Stimulated activated CD8-positive, alpha-beta memory T cell treated with anti-CD3 and anti-CD28 coated beads, Interleukin-7, amount 100 ng/mL, for 1 hour (primary cell): ENCODE data around the gene URAD.
"Not testable (repeated sequence)": the region's sequence is repeated elsewhere in the genome, so short reads cannot be mapped to it uniquely, and the experiment has no call there.

Experiments
- DNase-seq, 2 donors: peaks; one replicate each; pipeline ENCODE4 v3.0.0-alpha.2; 2020; ENCODE audit warnings: low read depth in 2 of 2

The URAD gene

GRCh38 chr13:27970382-27971235 lies 17.9 kb downstream of the URAD start:
- no peak for DNase-seq

- DNase-seq: no peak
Observed at GRCh38 chr13:27969866-27970229, 18.6 kb downstream of the URAD start.

DNA sequence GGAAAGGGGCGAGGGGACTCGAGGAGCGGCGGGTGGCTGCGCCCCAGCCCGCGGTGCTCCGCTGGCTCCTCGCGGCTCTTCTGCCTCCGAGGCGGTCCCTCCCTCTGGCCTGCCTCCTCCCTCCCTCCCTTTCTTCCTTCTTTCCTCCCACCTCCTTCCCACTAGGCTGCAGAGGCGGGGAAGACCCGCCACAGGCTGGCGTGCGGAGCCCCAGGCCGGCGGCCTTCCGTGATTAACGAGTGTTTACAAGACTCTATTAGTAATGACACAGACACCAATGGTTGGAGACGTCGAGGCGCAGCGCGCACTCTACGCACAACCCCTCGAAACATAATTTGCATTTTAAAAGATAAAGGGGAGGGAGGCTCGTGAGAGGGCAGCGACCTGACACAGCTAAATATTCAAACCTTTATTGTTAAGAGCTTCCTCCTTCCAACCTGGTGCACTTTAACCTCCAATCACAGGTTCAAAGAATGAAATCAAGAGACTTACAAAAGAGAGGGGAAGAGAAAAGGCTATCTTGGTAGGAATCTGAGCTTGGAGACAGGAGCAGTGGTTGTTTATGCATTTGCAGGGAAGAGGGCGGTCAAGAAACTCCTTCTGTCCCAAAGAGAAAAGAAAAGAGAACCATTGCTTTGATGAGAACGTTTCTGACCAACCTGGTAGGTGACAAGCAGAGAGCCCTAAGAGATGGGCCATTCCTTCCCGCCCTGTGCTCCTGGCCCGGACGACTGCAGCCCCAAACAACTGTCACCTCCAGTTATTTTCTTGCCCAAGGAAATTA lies 19.2 kb downstream of the URAD start, which contains the start of gene CDX2:
CDX2 (minus strand) TSS at position 234 of the 784 bp plus-strand sequence. CDS start 309 bp downstream, outside the sequence.
- DNase-seq: no peak

- no peak for DNase-seq
Observed at GRCh38 chr13:27968316-27969081, 20.0 kb downstream of the URAD start.

- no peak for DNase-seq
Observed at GRCh38 chr13:27967736-27968315, 20.7 kb downstream of the URAD start.

DNA sequence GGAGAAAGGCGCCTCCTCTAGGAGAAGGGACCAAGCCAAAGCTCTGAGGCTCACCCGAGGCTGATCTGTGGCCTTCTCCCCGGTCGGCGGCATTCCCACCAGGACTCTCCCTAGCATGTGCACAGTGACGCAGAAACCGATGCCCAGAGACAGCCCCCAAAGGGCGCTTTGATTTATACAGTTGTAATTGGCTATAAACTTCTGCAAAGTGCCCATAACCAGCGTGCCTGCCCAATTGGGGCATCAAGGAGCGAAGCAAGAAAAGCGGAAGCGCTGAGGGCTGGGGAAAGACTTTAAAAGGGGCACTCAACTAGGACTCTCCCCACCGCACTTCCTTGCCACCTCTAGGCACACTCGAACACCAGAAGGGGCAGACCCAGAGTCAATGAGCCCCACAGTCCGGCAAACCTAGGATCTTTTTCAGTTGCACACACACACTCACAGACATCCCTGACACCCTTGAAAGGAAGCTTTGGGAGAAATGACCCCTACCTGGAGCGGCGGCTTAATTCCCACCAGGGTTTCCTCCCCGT lies 21.2 kb downstream of the URAD start:
- DNase-seq: no peak

GRCh38 chr13:27966641-27967202 lies 21.8 kb downstream of the URAD start:
- no peak for DNase-seq

DNA sequence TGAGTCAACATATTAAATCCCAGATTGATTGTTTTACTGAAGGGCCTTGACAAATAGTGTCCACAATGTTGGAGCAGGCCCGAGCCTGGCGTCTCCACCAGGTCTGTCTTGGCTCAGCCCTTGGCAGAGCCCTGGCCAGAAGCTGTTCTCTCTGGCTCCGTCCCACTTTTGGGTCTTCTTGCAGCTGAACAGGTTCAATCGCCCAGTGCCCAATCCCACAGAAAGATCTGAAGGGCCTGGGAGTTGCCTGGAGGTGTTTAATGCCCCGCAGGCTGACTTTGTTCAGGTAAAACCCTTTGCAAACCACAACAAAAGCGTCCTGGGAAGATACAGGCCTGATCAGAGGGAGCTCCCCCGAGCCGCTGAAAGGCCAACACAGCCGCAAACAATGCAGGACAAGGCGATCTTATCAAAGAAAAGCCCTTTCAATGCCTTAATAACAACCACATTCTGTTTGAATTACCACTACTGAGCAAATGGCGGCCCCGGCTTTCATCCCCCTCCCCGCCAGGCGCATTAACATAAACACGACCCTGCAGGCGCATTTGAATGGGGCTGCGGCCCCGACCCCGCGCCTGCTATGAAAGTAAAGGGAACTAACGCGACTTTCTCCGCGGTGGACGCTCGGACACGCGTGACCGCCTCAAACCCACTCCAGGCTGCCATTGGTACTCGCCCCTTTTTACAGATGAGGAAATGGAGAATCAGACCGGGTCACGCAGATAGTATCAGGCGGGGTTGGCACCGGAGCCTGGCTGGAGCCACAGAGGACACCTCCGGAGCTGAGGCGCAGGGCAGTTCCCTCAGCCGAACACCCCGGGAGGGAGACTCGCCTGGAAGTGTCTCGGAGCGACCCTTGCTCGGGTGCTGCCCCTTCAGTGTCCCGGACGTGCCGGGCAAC lies 22.5 kb downstream of the URAD start:
- DNase-seq: no peak

DNA sequence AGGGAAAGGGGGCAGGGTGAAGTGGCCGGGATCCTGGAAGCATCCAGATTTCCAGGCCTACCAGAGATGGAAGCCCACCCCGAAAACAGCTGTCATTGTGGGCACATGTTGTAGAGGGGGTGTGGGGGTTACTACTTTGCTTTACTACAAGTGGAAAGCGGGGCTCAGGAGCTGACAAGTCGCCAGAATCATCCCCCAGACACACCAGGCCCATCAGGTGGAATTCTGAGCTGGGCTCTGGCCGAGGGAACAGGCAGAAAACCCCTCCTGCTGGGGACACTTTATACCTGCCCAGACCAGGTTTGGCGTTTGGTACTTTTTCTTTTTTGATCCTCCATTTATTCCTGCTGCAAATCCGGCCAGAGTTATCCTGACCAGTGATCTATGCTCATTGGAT lies 23.2 kb downstream of the URAD start:
- DNase-seq: no peak

DNA sequence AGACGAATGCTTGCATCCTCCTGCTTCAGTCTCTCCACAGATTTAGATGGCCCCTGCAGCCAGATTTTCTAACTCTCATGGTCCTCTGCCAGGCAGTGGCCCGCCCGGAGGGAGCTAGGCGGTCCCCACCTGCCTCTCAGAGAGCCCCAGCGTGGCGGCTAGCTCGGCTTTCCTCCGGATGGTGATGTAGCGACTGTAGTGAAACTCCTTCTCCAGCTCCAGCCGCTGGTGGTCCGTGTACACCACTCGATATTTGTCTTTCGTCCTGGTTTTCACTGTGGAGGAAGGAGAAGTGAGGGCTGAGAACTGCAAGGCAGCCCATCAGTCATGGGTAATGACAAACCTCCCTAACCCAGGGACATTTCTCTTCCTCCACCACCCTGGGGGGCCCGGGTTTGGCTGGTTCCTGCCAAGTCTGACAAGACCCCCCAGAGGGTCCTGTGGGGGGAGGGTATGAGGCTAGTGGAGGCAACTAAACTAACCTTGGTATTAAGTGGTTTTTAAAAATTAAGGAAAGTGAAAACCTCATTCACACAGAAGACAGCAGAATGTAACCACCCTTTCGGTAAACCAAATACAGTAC lies 23.7 kb downstream of the URAD start:
- DNase-seq: no peak

- not testable (repeated sequence) for DNase-seq
Observed at GRCh38 chr13:27964206-27964605, 24.3 kb downstream of the URAD start.

DNA sequence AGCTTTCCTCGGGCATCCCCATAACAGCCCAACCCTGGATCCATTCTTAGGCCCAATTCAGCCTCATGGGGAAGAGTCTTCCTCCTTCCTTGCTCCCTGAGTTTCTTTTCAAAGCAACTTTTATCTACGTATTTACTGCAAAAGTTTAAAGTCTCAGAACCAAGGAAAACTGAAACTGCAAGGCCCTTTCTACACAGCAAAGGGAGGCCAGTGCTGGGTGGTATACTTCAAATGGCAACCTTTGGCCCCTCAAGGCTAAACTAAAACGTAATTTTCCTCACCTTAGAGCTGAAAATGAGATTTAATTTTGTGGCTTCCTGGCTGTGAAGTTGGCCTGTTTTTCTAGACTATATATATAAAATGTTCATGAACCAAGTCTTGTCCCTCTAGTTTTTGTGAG lies 25.0 kb downstream of the URAD start:
- DNase-seq: no peak

DNA sequence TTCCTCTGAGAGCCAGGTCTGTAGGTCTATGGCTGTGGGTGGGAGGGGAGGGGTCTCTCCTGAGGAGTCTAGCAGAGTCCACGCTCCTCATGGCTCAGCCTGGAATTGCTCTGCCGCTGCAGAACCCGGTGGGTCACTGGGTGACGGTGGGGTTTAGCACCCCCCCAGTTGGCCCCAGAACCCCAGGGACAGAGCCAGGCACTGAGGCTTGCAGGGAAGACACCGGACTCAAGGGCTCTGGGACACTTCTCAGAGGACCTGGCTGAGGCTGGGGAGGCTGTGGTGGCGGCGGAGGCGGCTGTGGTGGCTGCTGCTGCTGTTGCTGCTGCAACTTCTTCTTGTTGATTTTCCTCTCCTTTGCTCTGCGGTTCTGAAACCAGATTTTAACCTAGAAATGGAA lies 25.5 kb downstream of the URAD start:
- DNase-seq: no peak

GRCh38 chr13:27962128-27962841 lies 26.2 kb downstream of the URAD start:
- DNase-seq: no peak

GRCh38 chr13:27961227-27962085 lies 27.0 kb downstream of the URAD start:
- DNase-seq: no peak

DNA sequence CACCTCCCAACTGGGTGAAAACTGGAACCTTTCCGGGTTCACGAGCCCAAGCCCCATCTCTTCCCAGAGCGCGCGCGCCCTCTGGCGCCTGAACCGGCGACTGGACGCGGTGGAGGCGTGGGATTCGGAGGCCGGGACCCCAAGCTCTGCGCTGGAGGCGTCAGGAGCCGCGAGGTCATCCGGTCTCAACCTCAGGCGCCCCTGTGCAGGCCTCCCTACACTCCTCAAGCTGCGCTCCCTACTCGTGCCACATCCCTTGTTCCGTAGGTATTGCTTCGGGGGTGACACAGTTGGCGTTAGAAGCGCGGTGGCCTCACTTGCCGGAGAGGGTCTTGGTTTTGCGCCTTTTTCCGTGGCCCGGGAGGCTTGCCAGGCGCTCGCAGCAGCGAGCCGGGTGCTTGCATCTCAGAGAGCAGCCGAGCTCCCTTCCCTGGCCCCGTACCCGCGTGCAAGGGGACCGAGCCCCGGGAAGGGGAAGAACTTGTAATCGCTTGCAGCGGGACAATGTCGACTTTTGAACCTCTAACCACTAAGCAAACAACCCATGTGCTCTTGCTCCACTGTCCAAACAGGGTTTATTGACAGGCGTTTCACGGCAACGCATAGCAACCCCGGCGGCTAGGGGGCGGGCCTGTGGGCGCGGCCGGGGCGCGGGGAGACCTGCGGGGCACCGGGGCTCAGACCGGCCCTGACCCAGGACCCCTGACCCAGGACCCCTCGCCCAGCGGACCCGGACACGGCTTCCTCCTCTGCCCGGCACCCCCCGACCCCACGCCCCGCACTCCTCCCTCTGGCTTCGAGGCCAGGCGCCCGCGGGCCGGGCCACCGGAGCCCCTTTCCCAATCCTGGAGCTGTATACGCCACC lies 27.9 kb downstream of the URAD start:
- no peak for DNase-seq

- DNase-seq: no peak
Observed at GRCh38 chr13:27959976-27960361, 28.5 kb downstream of the URAD start.
